Measurements from ENCODE around the gene KRTAP10-9. TPM values are rescaled to one million over a fixed set of nuclear protein-coding genes. Genes with fewer than 3 reads are reported as not detected.
"Not testable (repeated sequence)": the region's sequence is repeated elsewhere in the genome, so short reads cannot be mapped to it uniquely, and the experiment has no call there.

KRTAP10-9 gene
- polyA plus RNA-seq, 4 donors = not detected

DNA sequence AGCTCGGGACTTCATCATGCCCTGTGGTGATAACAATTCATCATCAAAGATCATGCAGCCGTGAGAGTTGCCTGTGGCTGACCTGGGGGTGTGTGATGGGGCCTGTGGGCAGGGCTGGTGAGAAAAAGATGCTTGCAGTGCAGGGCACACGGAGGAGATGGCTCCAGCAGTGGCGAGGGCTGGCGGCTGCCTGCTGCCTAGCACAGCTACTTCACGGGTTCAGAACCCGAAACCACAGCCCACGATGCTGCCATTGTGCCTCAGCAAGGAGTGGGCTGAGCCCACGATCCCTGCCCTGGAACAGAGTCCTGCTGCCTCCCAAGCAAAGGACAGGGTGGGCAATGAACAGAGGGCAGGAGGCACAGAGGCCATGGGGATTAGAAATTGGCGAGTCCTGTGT, 631 bp upstream of the KRTAP10-9 start:
- DNase-seq (no peak), FAIRE-seq (no peak)
- no peaks in the 10 kb centered on the region for H3K4me1 ChIP-seq (ENCODE audit: control insufficient read depth in 3 of 3, insufficient read depth in 2 of 3, low read depth in 1 of 3, low read length in 2 of 3)
- 58 to 66% (median 62%) methylated on average over 10 of the region's 10 CpGs for WGBS, 3 donors
- no peaks in the 10 kb centered on the region for H3K27me3 ChIP-seq (ENCODE audit: control insufficient read depth in 3 of 3, insufficient read depth in 3 of 3, low read length in 3 of 3)
- peaks cover 0 to 12% of the 10 kb centered on the region in 2 donors for H3K9me3 ChIP-seq (ENCODE audit: control insufficient read depth in 2 of 2, insufficient read depth in 1 of 2, low read depth in 1 of 2, low read length in 1 of 2)
- H3K36me3 ChIP-seq (ENCODE audit: control insufficient read depth in 3 of 3, insufficient read depth in 2 of 3, low read depth in 1 of 3, low read length in 3 of 3) = no peaks in the 10 kb centered on the region
- H3K4me3 ChIP-seq (ENCODE audit: low read depth in 1 of 3, low read length in 3 of 3) = no peak overlapping the region
- H3K27ac ChIP-seq (ENCODE audit: low read depth in 1 of 3, low read length in 2 of 3) = no peak overlapping the region

- H3K4me3 ChIP-seq (ENCODE audit: low read depth in 1 of 3, low read length in 3 of 3); DNase-seq; FAIRE-seq; H3K27ac ChIP-seq (ENCODE audit: low read depth in 1 of 3, low read length in 2 of 3); H3K27me3 ChIP-seq (ENCODE audit: control insufficient read depth in 3 of 3, insufficient read depth in 3 of 3, low read length in 3 of 3); H3K36me3 ChIP-seq (ENCODE audit: control insufficient read depth in 3 of 3, insufficient read depth in 2 of 3, low read depth in 1 of 3, low read length in 3 of 3); H3K4me1 ChIP-seq (ENCODE audit: control insufficient read depth in 3 of 3, insufficient read depth in 2 of 3, low read depth in 1 of 3, low read length in 2 of 3): not testable (repeated sequence)
- H3K9me3 ChIP-seq (ENCODE audit: control insufficient read depth in 2 of 2, insufficient read depth in 1 of 2, low read depth in 1 of 2, low read length in 1 of 2) = peaks cover 0 to 17% of the 10 kb centered on the region in 2 donors
- 77 to 82% (median 78%) methylated on average over 13 to 19 of the region's 20 CpGs for WGBS, 3 donors
Observed at GRCh38 chr21:44627181-44627822, 409 bp downstream of the KRTAP10-9 start.

- not testable (repeated sequence) for FAIRE-seq; H3K27me3 ChIP-seq (ENCODE audit: control insufficient read depth in 3 of 3, insufficient read depth in 3 of 3, low read length in 3 of 3); H3K4me3 ChIP-seq (ENCODE audit: low read depth in 1 of 3, low read length in 3 of 3); H3K4me1 ChIP-seq (ENCODE audit: control insufficient read depth in 3 of 3, insufficient read depth in 2 of 3, low read depth in 1 of 3, low read length in 2 of 3); H3K27ac ChIP-seq (ENCODE audit: low read depth in 1 of 3, low read length in 2 of 3); H3K36me3 ChIP-seq (ENCODE audit: control insufficient read depth in 3 of 3, insufficient read depth in 2 of 3, low read depth in 1 of 3, low read length in 3 of 3); DNase-seq
- H3K9me3 ChIP-seq (ENCODE audit: control insufficient read depth in 2 of 2, insufficient read depth in 1 of 2, low read depth in 1 of 2, low read length in 1 of 2) = peaks cover 0 to 15% of the 10 kb centered on the region in 2 donors
- 42 to 53% (median 45%) methylated on average over 10 to 15 of the region's 15 CpGs for WGBS, 3 donors
Observed at GRCh38 chr21:44627831-44628233, 939 bp downstream of the KRTAP10-9 start.

- Histone ChIP-seq H3K36me3 (ENCODE audit: control insufficient read depth in 3 of 3, insufficient read depth in 2 of 3, low read depth in 1 of 3, low read length in 3 of 3) (no peaks in the 10 kb centered on the region), H3K27ac (ENCODE audit: low read depth in 1 of 3, low read length in 2 of 3) (no peak overlapping the region), H3K9me3 (ENCODE audit: control insufficient read depth in 2 of 2, insufficient read depth in 1 of 2, low read depth in 1 of 2, low read length in 1 of 2) (peaks cover 0 to 12% of the 10 kb centered on the region in 2 donors), H3K4me3 (ENCODE audit: low read depth in 1 of 3, low read length in 3 of 3) (no peak overlapping the region), H3K27me3 (ENCODE audit: control insufficient read depth in 3 of 3, insufficient read depth in 3 of 3, low read length in 3 of 3) (no peaks in the 10 kb centered on the region), H3K4me1 (ENCODE audit: control insufficient read depth in 3 of 3, insufficient read depth in 2 of 3, low read depth in 1 of 3, low read length in 2 of 3) (no peaks in the 10 kb centered on the region)
- 72 to 89% (median 80%) methylated on average over 18 of the region's 18 CpGs for WGBS, 3 donors
- FAIRE-seq (no peak), DNase-seq (no peak)
Observed at GRCh38 chr21:44628707-44629391, 2.0 kb downstream of the KRTAP10-9 start.

DNA sequence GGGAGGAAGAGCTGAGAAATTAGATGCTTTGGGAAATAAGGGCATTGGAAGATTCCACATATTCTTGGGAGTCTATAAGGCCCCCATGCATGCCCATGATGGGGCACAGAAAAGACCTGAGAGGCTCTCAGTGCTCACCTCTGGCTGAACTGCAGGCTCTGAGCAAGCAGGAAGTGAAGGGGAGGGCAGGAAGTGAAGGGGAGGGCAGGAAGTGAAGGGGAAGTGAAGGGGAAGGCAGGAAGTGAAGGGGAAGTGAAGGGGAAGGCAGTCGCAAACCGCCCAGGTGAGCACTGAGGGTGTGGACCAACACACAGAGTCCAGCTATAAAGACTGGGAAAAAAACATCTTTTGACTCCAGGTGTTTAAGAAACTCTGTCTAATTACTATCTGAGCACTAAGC, 3.5 kb downstream of the KRTAP10-9 start:
- H3K4me3 ChIP-seq (ENCODE audit: low read depth in 1 of 3, low read length in 3 of 3) = no peak overlapping the region
- peaks cover 0 to 12% of the 10 kb centered on the region in 2 donors for H3K9me3 ChIP-seq (ENCODE audit: control insufficient read depth in 2 of 2, insufficient read depth in 1 of 2, low read depth in 1 of 2, low read length in 1 of 2)
- no peak overlapping the region for H3K27ac ChIP-seq (ENCODE audit: low read depth in 1 of 3, low read length in 2 of 3)
- no peaks in the 10 kb centered on the region for H3K27me3 ChIP-seq (ENCODE audit: control insufficient read depth in 3 of 3, insufficient read depth in 3 of 3, low read length in 3 of 3)
- no peak for FAIRE-seq
- no peaks in the 10 kb centered on the region for H3K4me1 ChIP-seq (ENCODE audit: control insufficient read depth in 3 of 3, insufficient read depth in 2 of 3, low read depth in 1 of 3, low read length in 2 of 3)
- H3K36me3 ChIP-seq (ENCODE audit: control insufficient read depth in 3 of 3, insufficient read depth in 2 of 3, low read depth in 1 of 3, low read length in 3 of 3) = no peaks in the 10 kb centered on the region
- WGBS, 3 donors = 56 to 90% (median 62%) methylated on average over 2 of the region's 2 CpGs
- peak in 1 of 2 donors; percentile 5 for DNase-seq

DNA sequence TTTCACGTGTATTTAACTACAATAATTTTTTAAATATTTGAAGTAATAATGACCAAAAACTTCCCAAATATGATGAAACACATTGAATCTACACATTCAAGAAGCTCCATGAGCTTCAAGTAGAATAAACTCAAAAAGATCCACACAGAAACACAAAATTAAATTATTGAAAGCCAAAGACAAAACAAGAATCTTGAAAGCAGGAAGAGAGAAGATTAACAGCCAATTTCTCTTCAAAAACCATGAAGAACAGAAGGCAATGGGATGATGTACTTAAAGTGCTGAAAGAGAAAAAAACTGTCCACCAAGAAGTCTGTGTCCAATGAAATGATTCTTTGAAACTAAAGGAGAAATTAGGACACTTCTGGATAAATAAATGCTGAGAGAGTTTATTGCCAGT, 5.2 kb downstream of the KRTAP10-9 start:
- H3K27ac ChIP-seq (ENCODE audit: low read depth in 1 of 3, low read length in 2 of 3) = no peak overlapping the region
- FAIRE-seq = no peak
- DNase-seq = no peak
- H3K9me3 ChIP-seq (ENCODE audit: control insufficient read depth in 2 of 2, insufficient read depth in 1 of 2, low read depth in 1 of 2, low read length in 1 of 2) = peaks cover 0 to 12% of the 10 kb centered on the region in 2 donors
- H3K4me3 ChIP-seq (ENCODE audit: low read depth in 1 of 3, low read length in 3 of 3) = no peak overlapping the region
- H3K4me1 ChIP-seq (ENCODE audit: control insufficient read depth in 3 of 3, insufficient read depth in 2 of 3, low read depth in 1 of 3, low read length in 2 of 3) = no peaks in the 10 kb centered on the region
- H3K36me3 ChIP-seq (ENCODE audit: control insufficient read depth in 3 of 3, insufficient read depth in 2 of 3, low read depth in 1 of 3, low read length in 3 of 3) = no peaks in the 10 kb centered on the region
- H3K27me3 ChIP-seq (ENCODE audit: control insufficient read depth in 3 of 3, insufficient read depth in 3 of 3, low read length in 3 of 3) = no peaks in the 10 kb centered on the region
- 76 to 91% (median 82%) methylated on average over 1 of the region's 1 CpG for WGBS, 3 donors

DNA sequence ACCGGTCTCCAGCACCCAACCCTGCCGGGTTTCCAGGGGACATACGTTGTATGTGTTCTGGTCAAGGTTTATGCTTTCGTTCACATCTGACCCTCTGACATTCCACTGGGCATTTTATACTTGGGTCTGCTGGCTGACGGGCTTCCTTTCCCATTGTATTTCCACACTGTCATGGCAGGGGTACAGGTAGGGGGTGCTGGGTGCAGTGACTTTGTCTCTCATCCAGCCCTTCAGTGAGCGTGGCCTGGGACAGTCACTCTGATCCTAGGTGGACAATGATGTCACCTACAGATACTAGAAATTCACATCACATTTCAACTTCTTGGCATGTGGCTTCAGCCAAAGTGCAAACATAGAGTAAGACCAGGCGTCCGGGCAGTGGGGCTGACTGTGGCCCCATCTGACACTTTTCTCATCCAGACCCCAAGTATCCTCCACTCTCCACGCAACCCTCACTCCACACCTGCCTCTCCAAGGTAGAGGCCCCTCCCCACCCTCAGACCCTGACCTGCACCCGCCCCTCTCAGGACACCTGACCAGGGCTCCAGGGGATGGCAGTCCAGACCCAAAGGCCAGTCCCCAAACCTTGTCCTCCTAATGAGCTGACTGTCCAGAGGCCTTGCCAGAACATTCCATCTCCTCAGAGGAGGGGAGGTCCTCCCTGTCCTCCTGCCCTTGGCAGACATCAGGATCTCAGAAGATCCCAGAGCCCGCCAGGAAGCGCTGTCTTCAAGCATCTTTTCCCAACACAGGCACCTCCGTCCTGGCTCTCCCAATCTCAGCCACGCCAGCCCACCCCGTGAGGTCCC, 9.5 kb downstream of the KRTAP10-9 start:
- Histone ChIP-seq H3K4me1 (ENCODE audit: control insufficient read depth in 3 of 3, insufficient read depth in 2 of 3, low read depth in 1 of 3, low read length in 2 of 3) (no peaks in the 10 kb centered on the region), H3K4me3 (ENCODE audit: low read depth in 1 of 3, low read length in 3 of 3) (no peak overlapping the region), H3K27me3 (ENCODE audit: control insufficient read depth in 3 of 3, insufficient read depth in 3 of 3, low read length in 3 of 3) (no peaks in the 10 kb centered on the region), H3K27ac (ENCODE audit: low read depth in 1 of 3, low read length in 2 of 3) (no peak overlapping the region), H3K36me3 (ENCODE audit: control insufficient read depth in 3 of 3, insufficient read depth in 2 of 3, low read depth in 1 of 3, low read length in 3 of 3) (no peaks in the 10 kb centered on the region), H3K9me3 (ENCODE audit: control insufficient read depth in 2 of 2, insufficient read depth in 1 of 2, low read depth in 1 of 2, low read length in 1 of 2) (peaks cover 0 to 7% of the 10 kb centered on the region in 2 donors)
- no peak for DNase-seq
- WGBS, 3 donors = 74 to 82% (median 80%) methylated on average over 15 of the region's 15 CpGs
- FAIRE-seq = no peak

- 50 to 58% (median 54%) methylated on average over 11 to 21 of the region's 21 CpGs for WGBS, 3 donors
- DNase-seq (no peak), FAIRE-seq (no peak)
- H3K27me3 ChIP-seq (ENCODE audit: control insufficient read depth in 3 of 3, insufficient read depth in 3 of 3, low read length in 3 of 3) = no peaks in the 10 kb centered on the region
- H3K4me3 ChIP-seq (ENCODE audit: low read depth in 1 of 3, low read length in 3 of 3) = no peak within 1 kb of the TSS
- H3K4me1 ChIP-seq (ENCODE audit: control insufficient read depth in 3 of 3, insufficient read depth in 2 of 3, low read depth in 1 of 3, low read length in 2 of 3) = no peaks in the 10 kb centered on the region
- H3K9me3 ChIP-seq (ENCODE audit: control insufficient read depth in 2 of 2, insufficient read depth in 1 of 2, low read depth in 1 of 2, low read length in 1 of 2) = peaks cover 0 to 5% of the 10 kb centered on the region in 2 donors
- no peaks in the 10 kb centered on the region for H3K36me3 ChIP-seq (ENCODE audit: control insufficient read depth in 3 of 3, insufficient read depth in 2 of 3, low read depth in 1 of 3, low read length in 3 of 3)
- no peak within 1 kb of the TSS for H3K27ac ChIP-seq (ENCODE audit: low read depth in 1 of 3, low read length in 2 of 3)
Observed at GRCh38 chr21:44637018-44637850, 10.3 kb downstream of the KRTAP10-9 start, which contains the start of gene KRTAP10-10. TSS of gene KRTAP10-10 (plus strand) at chr21:44637356. CDS start at chr21:44637418, 62 bp downstream.
